GM19193 (cell line): ENCODE data around the gene STAT2.
A peak's percentile ranks its signal among the peaks of the same experiment; 100 is the strongest.

Experiments
- POLR2A ChIP-seq: IDR thresholded peaks from 4 replicates; pipeline ENCODE4 v1.6.1; 2011; ENCODE audit not compliant: insufficient read depth, insufficient read length; ENCODE audit errors: extremely low read depth

The STAT2 gene

DNA sequence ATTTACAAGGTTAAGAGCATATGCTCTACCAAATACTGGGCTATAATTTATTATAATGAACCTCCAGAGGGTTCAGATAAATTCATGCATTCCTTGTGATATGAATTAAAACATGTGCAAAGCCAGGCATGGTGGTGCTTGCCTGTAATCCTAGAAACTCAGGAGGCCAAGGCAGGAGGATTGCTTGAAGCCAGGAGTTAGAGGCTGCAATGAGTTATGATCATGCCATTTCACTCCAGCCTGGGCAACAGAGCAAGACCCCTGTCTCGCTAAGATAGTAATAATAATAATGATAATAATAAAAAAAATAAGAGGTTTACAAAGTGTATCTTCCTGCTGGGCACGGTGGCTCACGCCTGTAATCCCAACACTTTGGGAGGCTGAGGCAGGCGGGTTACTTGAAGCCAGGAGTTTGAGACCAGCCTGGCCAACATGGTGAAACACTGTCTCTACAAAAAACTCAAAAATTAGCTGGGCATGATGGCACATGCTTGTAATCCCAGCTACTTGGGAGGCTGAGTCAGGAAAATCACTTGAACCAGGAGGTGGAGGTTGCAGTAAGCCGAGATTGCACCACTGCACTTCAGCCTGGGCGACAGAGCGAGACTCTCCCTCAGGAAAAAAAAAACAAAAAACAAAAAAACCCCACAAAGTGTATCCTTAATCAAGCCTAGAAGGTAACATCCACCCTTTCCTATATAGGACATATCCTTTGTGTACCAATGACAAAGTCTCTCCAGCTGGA, 52.5 kb downstream of the STAT2 start:
- TF ChIP-seq POLR2A = no peak

DNA sequence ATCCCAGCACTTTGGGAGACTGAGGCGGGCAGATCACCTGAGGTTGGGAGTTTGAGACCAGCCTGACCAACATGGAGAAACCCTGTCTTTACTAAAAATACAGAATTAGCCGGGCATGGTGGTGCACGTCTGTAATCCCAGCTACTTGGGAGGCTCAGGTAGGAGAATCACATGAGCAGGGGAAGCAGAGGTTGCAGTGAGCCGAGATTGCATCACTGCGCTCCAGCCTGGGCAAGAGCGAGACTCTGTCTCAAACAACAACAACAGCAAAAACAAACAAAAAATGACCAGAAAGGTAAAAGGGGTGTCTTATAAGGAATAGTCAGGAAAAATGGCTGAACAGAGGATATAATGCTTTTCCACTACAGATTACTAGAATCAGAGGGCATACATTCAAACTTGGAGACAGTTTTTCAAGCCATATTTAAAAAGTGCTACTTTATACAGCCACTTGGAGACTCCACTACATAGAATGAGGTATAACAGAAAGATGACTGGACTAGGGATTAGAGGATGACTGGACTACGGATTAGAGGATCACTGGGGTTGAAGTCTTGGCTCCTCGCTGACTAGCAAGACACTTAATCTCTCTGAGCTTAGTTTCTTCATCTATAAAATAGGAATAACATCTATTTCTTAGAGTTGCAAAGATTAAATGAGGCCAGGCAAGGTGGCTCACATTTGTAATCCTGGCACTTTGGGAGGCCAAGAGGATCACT, 54.9 kb downstream of the STAT2 start:
- TF ChIP-seq POLR2A = no peak

- TF ChIP-seq POLR2A = no peak
Observed at GRCh38 chr12:56304276-56304675, 55.6 kb downstream of the STAT2 start.

GRCh38 chr12:56300644-56301464, 59.1 kb downstream of the STAT2 start:
- no peak for TF ChIP-seq POLR2A

- peak; percentile 76 for TF ChIP-seq POLR2A
Observed at GRCh38 chr12:56299853-56300643, 59.9 kb downstream of the STAT2 start, which contains the start of gene CS. TSS of gene CS (minus strand) at chr12:56300330. CDS start at chr12:56300201, 129 bp downstream.

DNA sequence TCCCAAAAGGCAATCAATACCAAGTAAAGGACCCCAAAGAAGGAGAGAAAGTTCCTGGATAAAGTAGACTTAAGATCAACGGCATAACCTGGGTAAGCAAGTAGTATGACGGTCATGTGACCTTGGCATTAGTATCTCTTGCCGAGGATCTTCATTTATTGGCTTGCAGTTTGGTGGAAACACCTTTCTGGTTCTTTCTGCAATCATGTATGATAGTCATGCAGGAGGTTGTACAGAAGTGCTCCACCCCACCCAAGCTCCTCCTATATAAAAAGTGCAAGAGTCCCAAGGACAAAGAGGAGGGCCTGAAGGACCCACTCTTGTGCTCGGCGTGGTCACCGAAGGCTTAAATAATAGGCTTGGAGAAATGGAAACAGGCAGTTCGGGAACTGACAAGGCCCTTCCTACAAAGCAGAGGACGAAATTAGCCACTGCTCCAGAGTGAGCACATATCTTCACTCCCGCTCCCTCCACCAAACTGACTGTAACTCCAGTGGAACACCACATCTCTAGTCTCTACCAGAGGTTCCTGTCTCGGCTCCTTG, 60.5 kb downstream of the STAT2 start:
- no peak for TF ChIP-seq POLR2A

- no peak for TF ChIP-seq POLR2A
Observed at GRCh38 chr12:56298828-56299227, 61.1 kb downstream of the STAT2 start.

- no peak for TF ChIP-seq POLR2A
Observed at GRCh38 chr12:56297400-56297799, 62.5 kb downstream of the STAT2 start.

DNA sequence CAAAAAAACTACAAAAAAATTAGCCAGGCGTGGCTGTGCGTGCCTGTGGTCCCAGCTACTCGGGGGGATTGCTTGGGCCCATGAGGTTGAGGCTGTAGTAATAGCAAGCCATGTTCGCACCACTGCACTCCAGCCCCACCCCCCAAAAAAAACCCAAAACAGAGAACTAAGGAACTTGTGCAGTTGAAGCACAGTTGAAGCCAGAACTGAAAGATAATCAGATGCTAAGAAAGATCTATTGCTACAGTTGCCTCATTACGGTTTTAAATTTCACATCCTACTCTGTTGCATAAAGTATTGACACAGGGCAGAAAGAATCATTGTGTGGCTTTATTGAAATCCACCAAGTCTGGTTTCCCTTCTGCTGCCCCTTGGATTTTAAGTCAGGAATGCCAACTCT, 63.6 kb downstream of the STAT2 start:
- TF ChIP-seq POLR2A = no peak

DNA sequence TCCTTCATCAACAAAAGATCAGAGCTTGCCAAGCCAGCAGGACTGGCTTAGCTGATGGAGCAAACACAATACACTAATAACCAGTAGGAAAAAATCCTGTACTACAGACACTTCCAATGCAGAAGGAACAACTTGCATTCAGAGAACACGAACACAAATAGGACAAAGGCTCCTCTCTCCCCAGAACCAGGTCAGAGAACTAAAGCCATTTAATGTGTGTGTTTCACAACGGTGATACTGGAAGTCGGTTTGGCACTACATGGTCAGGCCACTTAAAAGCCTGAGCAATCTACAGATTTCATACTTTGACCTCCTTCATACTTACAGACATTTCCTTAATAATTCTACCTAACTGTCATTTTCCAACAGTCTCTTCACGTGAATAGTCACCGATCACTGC, 66.1 kb downstream of the STAT2 start:
- TF ChIP-seq POLR2A = no peak
